Stomach (tissue), 4 donors: ENCODE data around the gene SNRPB.

Experiments
- POLR2AphosphoS5 ChIP-seq, 3 donors: sonication (generic); formaldehyde crosslinking; IDR thresholded peaks; one replicate each; pipeline ENCODE4 v1.6.1; 2016; ENCODE audit warnings: antibody characterized with exemption in 3 of 3
- TF ChIP-seq, protein P1 (sequence below), 7 experiments: fragments of 450-650 bp in 4 of 7; fragments of 200-600 bp in 3 of 7; sonication (generic) in 3 of 7; IDR thresholded peaks; one replicate each; pipeline ENCODE4 v1.5.1; 2016 to 2019; ENCODE audit warnings: antibody characterized with exemption in 7 of 7, control low read depth in 2 of 7, mild to moderate bottlenecking in 1 of 7

DNA sequence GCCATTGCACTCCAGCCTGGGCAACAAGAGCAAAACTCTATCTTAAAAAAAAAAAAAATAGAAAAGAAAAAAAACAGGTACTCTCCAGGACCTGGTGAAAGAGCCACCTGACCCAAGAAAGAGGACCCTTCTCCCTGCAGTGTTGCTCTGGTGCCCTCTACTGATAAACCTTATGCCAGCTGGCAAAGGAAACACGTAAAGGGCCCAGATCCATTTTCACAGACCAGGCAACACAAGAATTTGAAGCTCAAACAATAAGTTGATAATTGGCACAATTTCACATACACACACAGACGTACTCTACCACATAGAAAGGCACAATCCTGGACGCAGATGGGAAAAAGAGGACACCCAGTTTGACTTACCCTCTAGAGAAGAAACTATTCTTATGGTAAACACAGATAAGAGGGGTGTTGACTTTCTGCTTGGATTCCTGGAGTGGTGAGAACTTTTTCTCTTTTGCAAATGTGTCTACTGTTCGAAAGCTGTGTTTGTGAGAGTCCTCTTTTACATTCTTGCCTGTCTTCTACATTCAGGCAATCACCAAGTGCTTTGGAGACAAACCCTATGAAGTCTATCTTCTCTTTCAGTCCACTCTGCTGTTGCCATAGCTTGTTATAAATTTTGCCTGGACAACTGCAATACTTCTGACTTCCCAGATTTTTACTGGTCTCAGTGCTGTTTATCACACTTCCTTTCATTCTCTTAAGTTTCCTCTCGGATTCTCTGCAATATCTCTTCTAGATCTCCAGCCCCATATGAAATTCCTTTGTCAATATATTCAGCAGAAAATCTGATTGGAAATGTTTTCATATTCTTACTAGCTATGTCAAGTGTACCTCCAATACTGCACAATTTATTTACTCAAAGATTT, 6.4 kb upstream of the SNRPB start:
- TF ChIP-seq, protein P1, sequence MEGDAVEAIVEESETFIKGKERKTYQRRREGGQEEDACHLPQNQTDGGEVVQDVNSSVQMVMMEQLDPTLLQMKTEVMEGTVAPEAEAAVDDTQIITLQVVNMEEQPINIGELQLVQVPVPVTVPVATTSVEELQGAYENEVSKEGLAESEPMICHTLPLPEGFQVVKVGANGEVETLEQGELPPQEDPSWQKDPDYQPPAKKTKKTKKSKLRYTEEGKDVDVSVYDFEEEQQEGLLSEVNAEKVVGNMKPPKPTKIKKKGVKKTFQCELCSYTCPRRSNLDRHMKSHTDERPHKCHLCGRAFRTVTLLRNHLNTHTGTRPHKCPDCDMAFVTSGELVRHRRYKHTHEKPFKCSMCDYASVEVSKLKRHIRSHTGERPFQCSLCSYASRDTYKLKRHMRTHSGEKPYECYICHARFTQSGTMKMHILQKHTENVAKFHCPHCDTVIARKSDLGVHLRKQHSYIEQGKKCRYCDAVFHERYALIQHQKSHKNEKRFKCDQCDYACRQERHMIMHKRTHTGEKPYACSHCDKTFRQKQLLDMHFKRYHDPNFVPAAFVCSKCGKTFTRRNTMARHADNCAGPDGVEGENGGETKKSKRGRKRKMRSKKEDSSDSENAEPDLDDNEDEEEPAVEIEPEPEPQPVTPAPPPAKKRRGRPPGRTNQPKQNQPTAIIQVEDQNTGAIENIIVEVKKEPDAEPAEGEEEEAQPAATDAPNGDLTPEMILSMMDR (IDR thresholded peaks at IDR 0.05), result peak in 1 of 7 experiments; percentile 10
- no peak for TF ChIP-seq POLR2AphosphoS5 (IDR thresholded peaks at IDR 0.05)
